ENCODE results near the gene LRRC25.

The LRRC25 gene

DNA sequence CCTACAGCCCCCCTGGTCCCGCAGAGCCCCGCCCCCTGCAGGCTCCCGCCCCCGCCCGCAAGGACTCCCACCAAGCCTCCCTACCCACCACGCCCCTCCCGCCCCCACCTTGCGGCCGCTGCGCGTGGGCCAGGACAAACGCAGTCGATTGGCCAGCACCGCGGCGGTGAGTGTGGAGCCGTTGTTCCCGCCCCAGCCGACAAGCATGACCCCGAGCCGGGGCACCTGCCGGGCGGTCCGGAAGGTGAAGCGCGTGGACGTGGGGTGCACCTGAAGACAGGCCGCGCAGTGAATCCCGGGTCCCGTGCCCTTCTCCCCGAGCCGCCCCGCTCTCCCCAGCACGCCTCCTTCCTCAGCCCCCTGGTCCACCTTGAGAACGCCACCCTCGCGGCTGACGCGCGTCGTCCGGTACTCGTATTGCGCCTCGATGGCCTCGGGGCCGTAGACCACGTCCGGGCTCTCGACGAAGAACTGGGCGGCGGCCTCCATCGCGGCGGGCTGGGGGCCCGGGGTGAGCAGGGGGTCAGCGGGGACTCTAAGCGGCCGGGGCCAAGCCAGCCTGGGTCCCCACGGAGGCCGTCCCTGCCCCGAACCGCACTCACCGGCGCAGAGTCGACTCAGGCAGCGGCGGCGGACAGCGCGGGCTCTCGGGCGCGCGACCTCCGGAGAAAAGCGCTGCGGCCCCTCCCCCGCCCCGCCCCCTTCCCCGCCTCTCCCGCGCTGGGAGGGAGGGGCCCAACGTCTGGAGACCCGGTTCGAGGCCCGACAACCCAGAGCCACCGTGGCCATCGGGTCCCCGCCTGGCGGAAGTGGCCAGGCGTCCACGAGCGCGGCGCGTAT, 40.3 kb upstream of the LRRC25 start, which contains the start of gene ISYNA1:
ISYNA1 (minus strand) TSS at position 643 of the 840 bp plus-strand sequence; CDS start at position 489, 154 bp downstream.
- H2BK120ac ChIP-seq (ENCODE audit: low read depth, low read length) = peak within 1 kb of the TSS; percentile 56
- WGBS = 0% methylated on average over 44 of the region's 99 CpGs
- peak within 1 kb of the TSS in 1 of 2 experiments; percentile 91 for H3K23ac ChIP-seq (ENCODE audit: low read length in 2 of 2)
- peak within 1 kb of the TSS; percentile 98 for H3K4me2 ChIP-seq (ENCODE audit: low read length, poor library complexity, severe bottlenecking)
- H2BK12ac ChIP-seq (ENCODE audit: low read length in 2 of 2) = peak within 1 kb of the TSS in 1 of 2 experiments; percentile 83
- peaks cover 69% of the 10 kb centered on the region for H3K4me1 ChIP-seq (ENCODE audit: control insufficient read depth, insufficient read depth, low read depth, low read length)
- peak within 1 kb of the TSS; percentile 31 for H2AK5ac ChIP-seq (ENCODE audit: low read length, severe bottlenecking)
- H3K14ac ChIP-seq (ENCODE audit: low read length in 2 of 2) = peak within 1 kb of the TSS in 1 of 2 experiments; percentile 97
- DNase-seq = peak; percentile 71
- peak within 1 kb of the TSS; percentile 69 to 73 for H3K4ac ChIP-seq (ENCODE audit: low read depth in 1 of 2, low read length in 2 of 2)
- no peaks in the 10 kb centered on the region for H3K9me3 ChIP-seq (ENCODE audit: control insufficient read depth, low read length)
- H3K4me3 ChIP-seq (ENCODE audit: insufficient read depth in 1 of 2, low read depth in 1 of 2, low read length in 2 of 2) = peak within 1 kb of the TSS; percentile 72 to 79
- peak within 1 kb of the TSS; percentile 76 for H4K8ac ChIP-seq (ENCODE audit: low read length)
- H2BK5ac ChIP-seq (ENCODE audit: low read depth, low read length, poor library complexity, severe bottlenecking) = peak within 1 kb of the TSS; percentile 39
- H3K27me3 ChIP-seq (ENCODE audit: control insufficient read depth in 1 of 2, insufficient read depth in 1 of 2, low read length in 2 of 2) = no peaks in the 10 kb centered on the region
- H3K36me3 ChIP-seq (ENCODE audit: control insufficient read depth in 1 of 2, insufficient read depth in 2 of 2, low read depth in 1 of 2, low read length in 2 of 2) = peaks cover 12 to 54% of the 10 kb centered on the region in 2 experiments
- no peak within 1 kb of the TSS for H2AFZ ChIP-seq (ENCODE audit: low read depth, low read length)
- H3K27ac ChIP-seq (ENCODE audit: low read length, poor library complexity, severe bottlenecking) = peak within 1 kb of the TSS; percentile 70
- H3K18ac ChIP-seq (ENCODE audit: low read depth in 1 of 2, low read length in 2 of 2) = peak within 1 kb of the TSS; percentile 55 to 94
- H3K79me1 ChIP-seq (replicated peaks; ENCODE audit: low read length, poor library complexity, severe bottlenecking) = peaks cover 10% of the 10 kb centered on the region
- peak within 1 kb of the TSS; percentile 53 for H3K9ac ChIP-seq (ENCODE audit: low read length)
- H4K91ac ChIP-seq (ENCODE audit: low read length) = peak within 1 kb of the TSS; percentile 91
- H2BK15ac ChIP-seq (ENCODE audit: low read depth, poor library complexity, severe bottlenecking) = peak within 1 kb of the TSS; percentile 30

DNA sequence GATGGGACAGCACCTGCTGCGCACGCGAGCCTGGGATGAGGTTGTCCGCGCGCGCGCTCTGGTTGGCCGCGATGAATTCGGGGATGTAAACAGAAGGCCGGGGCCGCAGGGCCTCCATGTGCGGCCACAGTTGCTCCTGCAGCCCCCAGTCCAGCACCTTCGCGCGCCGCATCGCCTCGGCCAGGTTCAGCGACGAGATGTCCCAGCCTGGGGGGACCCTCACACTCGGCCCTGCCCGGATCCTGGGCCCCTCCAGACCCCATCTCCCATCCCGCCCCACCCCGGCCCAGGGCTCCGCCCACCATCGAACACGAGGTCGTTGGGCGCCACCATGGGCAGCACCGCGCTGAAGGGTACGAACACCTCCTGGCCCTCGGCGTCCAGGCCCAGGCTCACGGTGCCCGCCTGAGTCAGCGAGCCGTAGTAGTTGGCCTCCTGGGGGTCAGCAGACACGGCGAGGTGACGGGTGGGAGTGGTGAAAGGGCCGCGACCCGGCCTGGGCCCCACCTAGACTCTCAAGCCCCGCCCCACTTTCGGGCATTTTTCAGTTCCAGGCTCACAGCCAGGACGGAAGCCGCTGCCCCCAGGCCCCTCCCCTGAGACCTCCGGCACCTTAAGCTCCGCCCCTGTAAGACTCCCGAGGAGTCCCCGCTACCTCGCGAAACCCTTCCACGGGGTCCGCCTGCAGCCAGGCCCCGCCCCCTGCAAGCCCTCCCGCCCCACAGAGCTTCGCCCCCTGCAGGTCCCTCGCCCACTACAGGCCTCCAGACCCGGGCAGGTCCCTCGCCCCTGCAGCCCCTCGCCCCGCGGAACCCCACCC, 39.5 kb upstream of the LRRC25 start:
- peak overlapping the region; percentile 20 for H4K91ac ChIP-seq (ENCODE audit: low read length)
- peak overlapping the region in 1 of 2 experiments; percentile 8 for H2BK12ac ChIP-seq (ENCODE audit: low read length in 2 of 2)
- H2AK5ac ChIP-seq (ENCODE audit: low read length, severe bottlenecking) = no peak overlapping the region
- no peak overlapping the region for H2BK5ac ChIP-seq (ENCODE audit: low read depth, low read length, poor library complexity, severe bottlenecking)
- peak overlapping the region; percentile 24 for H2BK120ac ChIP-seq (ENCODE audit: low read depth, low read length)
- no peaks in the 10 kb centered on the region for H3K9me3 ChIP-seq (ENCODE audit: control insufficient read depth, low read length)
- DNase-seq = peak; percentile 92
- no peaks in the 10 kb centered on the region for H3K27me3 ChIP-seq (ENCODE audit: control insufficient read depth in 1 of 2, insufficient read depth in 1 of 2, low read length in 2 of 2)
- H3K14ac ChIP-seq (ENCODE audit: low read length in 2 of 2) = no peak overlapping the region
- no peak overlapping the region for H3K27ac ChIP-seq (ENCODE audit: low read length, poor library complexity, severe bottlenecking)
- H3K18ac ChIP-seq (ENCODE audit: low read depth in 1 of 2, low read length in 2 of 2) = peak overlapping the region in 1 of 2 experiments; percentile 55
- H3K23ac ChIP-seq (ENCODE audit: low read length in 2 of 2) = no peak overlapping the region
- H4K8ac ChIP-seq (ENCODE audit: low read length) = no peak overlapping the region
- H2BK15ac ChIP-seq (ENCODE audit: low read depth, poor library complexity, severe bottlenecking) = peak overlapping the region; percentile 68
- H3K79me1 ChIP-seq (replicated peaks; ENCODE audit: low read length, poor library complexity, severe bottlenecking) = peaks cover 5% of the 10 kb centered on the region
- H3K9ac ChIP-seq (ENCODE audit: low read length) = no peak overlapping the region
- H3K4ac ChIP-seq (ENCODE audit: low read depth in 1 of 2, low read length in 2 of 2) = peak overlapping the region in 1 of 2 experiments; percentile 33
- H3K36me3 ChIP-seq (ENCODE audit: control insufficient read depth in 1 of 2, insufficient read depth in 2 of 2, low read depth in 1 of 2, low read length in 2 of 2) = peaks cover 11 to 52% of the 10 kb centered on the region in 2 experiments
- no peak overlapping the region for H2AFZ ChIP-seq (ENCODE audit: low read depth, low read length)
- WGBS = 42% methylated on average over 38 of the region's 67 CpGs
- H3K4me1 ChIP-seq (ENCODE audit: control insufficient read depth, insufficient read depth, low read depth, low read length) = peaks cover 72% of the 10 kb centered on the region
- H3K4me3 ChIP-seq (ENCODE audit: insufficient read depth in 1 of 2, low read depth in 1 of 2, low read length in 2 of 2) = peak overlapping the region; percentile 63 to 79
- peak overlapping the region; percentile 48 for H3K4me2 ChIP-seq (ENCODE audit: low read length, poor library complexity, severe bottlenecking)

DNA sequence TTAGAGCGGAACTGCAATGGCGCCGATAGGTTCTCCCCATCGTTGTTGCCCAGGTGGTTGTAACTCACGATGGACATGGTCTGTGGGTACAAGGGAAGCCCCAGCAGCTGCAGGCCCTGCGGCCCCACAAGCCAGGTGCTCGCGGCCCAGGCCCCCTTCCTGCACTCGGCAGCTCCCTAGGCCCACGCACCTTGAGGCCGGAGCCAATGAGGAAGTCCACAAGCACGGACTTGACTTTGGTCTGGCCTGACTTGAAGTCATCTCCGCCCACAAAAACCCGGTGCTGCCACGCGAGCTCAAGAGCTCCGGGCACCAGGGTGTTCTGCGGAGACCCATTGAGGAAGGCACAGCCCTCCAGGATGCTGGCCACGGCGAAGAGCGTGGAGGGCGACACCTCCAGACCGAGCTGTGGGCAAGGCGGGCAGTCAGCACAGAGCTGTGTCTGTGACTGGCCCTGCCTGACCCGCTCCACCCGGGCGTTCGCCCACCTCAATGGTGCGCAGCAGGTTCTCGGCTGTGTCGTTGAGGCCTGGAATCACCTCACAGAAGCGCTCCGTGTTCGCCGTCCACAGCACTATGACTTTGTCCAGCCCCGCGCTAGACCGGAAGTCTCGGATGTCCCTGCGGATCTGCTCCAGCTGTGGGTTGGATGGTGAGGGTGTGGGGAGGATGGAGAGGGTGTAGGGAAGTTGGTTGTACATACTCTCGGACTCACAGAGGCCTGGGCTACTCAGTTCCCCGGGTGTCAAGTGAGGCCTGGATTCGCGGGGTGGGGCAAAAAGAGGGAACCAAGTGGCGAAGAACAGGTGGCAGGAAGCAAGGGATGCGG, 38.6 kb upstream of the LRRC25 start:
- H2BK120ac ChIP-seq (ENCODE audit: low read depth, low read length) = no peak overlapping the region
- H2AFZ ChIP-seq (ENCODE audit: low read depth, low read length) = no peak overlapping the region
- H2BK5ac ChIP-seq (ENCODE audit: low read depth, low read length, poor library complexity, severe bottlenecking) = no peak overlapping the region
- WGBS = 96% methylated on average over 45 of the region's 46 CpGs
- peak overlapping the region in 1 of 2 experiments; percentile 55 for H3K18ac ChIP-seq (ENCODE audit: low read depth in 1 of 2, low read length in 2 of 2)
- no peak overlapping the region for H3K27ac ChIP-seq (ENCODE audit: low read length, poor library complexity, severe bottlenecking)
- no peak overlapping the region for H3K4me2 ChIP-seq (ENCODE audit: low read length, poor library complexity, severe bottlenecking)
- H2AK5ac ChIP-seq (ENCODE audit: low read length, severe bottlenecking) = no peak overlapping the region
- peaks cover 78% of the 10 kb centered on the region for H3K4me1 ChIP-seq (ENCODE audit: control insufficient read depth, insufficient read depth, low read depth, low read length)
- H3K4ac ChIP-seq (ENCODE audit: low read depth in 1 of 2, low read length in 2 of 2) = no peak overlapping the region
- H3K27me3 ChIP-seq (ENCODE audit: control insufficient read depth in 1 of 2, insufficient read depth in 1 of 2, low read length in 2 of 2) = no peaks in the 10 kb centered on the region
- H3K14ac ChIP-seq (ENCODE audit: low read length in 2 of 2) = no peak overlapping the region
- H3K23ac ChIP-seq (ENCODE audit: low read length in 2 of 2) = no peak overlapping the region
- peak; percentile 21 for DNase-seq
- H3K9me3 ChIP-seq (ENCODE audit: control insufficient read depth, low read length) = no peaks in the 10 kb centered on the region
- H4K8ac ChIP-seq (ENCODE audit: low read length) = no peak overlapping the region
- peak overlapping the region in 1 of 2 experiments; percentile 8 for H2BK12ac ChIP-seq (ENCODE audit: low read length in 2 of 2)
- peak overlapping the region in 1 of 2 experiments; percentile 79 for H3K4me3 ChIP-seq (ENCODE audit: insufficient read depth in 1 of 2, low read depth in 1 of 2, low read length in 2 of 2)
- no peak overlapping the region for H2BK15ac ChIP-seq (ENCODE audit: low read depth, poor library complexity, severe bottlenecking)
- H3K9ac ChIP-seq (ENCODE audit: low read length) = no peak overlapping the region
- peak overlapping the region; percentile 48 for H4K91ac ChIP-seq (ENCODE audit: low read length)
- H3K79me1 ChIP-seq (replicated peaks; ENCODE audit: low read length, poor library complexity, severe bottlenecking) = peaks cover 10% of the 10 kb centered on the region
- H3K36me3 ChIP-seq (ENCODE audit: control insufficient read depth in 1 of 2, insufficient read depth in 2 of 2, low read depth in 1 of 2, low read length in 2 of 2) = peaks cover 14 to 51% of the 10 kb centered on the region in 2 experiments
